Vagina (tissue), 2 donors: ENCODE results near the gene DET1. TPM values are rescaled to one million over a fixed set of nuclear protein-coding genes. Genes with fewer than 3 reads are reported as not detected.
"Not testable (repeated sequence)": the region's sequence is repeated elsewhere in the genome, so short reads cannot be mapped to it uniquely, and the experiment has no call there.

Experiments used
- DNase-seq, 2 donors: peaks; one replicate each; pipeline ENCODE4 v3.0.0-alpha.2; 2017; ENCODE audit errors: extremely low spot score in 2 of 2
- H3K27ac ChIP-seq: fragments of 200-600 bp; sonication (generic); one replicate; pipeline ENCODE4 v1.5.1; 2019
- H3K27me3 ChIP-seq: fragments of 200-600 bp; sonication (generic); one replicate; pipeline ENCODE4 v1.5.1; 2019
- H3K36me3 ChIP-seq, 2 donors: fragments of 200-600 bp; sonication (generic); one replicate each; pipeline ENCODE4 v1.5.1; 2017 to 2019
- H3K4me1 ChIP-seq: fragments of 200-600 bp; sonication (generic); one replicate; pipeline ENCODE4 v1.5.1; 2019
- H3K4me3 ChIP-seq, 2 donors: fragments of 200-600 bp; sonication (generic); 1 replicate in 1 of 2; 2 replicates in 1 of 2; pipeline ENCODE4 v1.5.1; 2016 to 2019
- H3K9me3 ChIP-seq: fragments of 200-600 bp; sonication (generic); one replicate; pipeline ENCODE4 v1.5.1; 2019
- CTCF ChIP-seq, 3 experiments: fragments of 450-650 bp in 2 of 3; fragments of 200-600 bp in 1 of 3; sonication (generic) in 1 of 3; IDR thresholded peaks; one replicate each; pipeline ENCODE4 v1.5.1; 2017 to 2019; ENCODE audit warnings: antibody characterized with exemption in 3 of 3, mild to moderate bottlenecking in 2 of 3, moderate library complexity in 2 of 3
- POLR2A ChIP-seq, 2 donors: fragments of 450-650 bp; IDR thresholded peaks; one replicate each; pipeline ENCODE4 v1.6.1; 2017; ENCODE audit warnings: antibody characterized with exemption in 2 of 2, mild to moderate bottlenecking in 2 of 2, moderate library complexity in 2 of 2
- POLR2AphosphoS5 ChIP-seq, 2 donors: sonication (generic); formaldehyde crosslinking; IDR thresholded peaks; one replicate each; pipeline ENCODE4 v1.9.0; 2017; ENCODE audit warnings: antibody characterized with exemption in 2 of 2, mild to moderate bottlenecking in 2 of 2, low read depth in 1 of 2; ENCODE audit not compliant: insufficient read depth in 1 of 2
- intact Hi-C: fragments of 100-400 bp; cut with DNase I; formaldehyde crosslinking; loops from one replicate; pipeline ENCODE4 v1.15.1; 2023
- total RNA-seq: library from RNA; depleted of rRNA; stranded (reverse); fragments of >200 nt; gene quantifications from one replicate; pipeline ENCODE4 v1.2.3, GENCODE V29; 2016

The DET1 gene
- total RNA-seq, 1 donor from 2014 or later: 5.6 TPM

- intact Hi-C loops: no loop called here
- TF ChIP-seq CTCF (IDR thresholded peaks at IDR 0.05): no peak
- no peak for TF ChIP-seq POLR2AphosphoS5 (IDR thresholded peaks at IDR 0.05; ENCODE audit: insufficient read depth in 1 of 2, low read depth in 1 of 2)
- Histone ChIP-seq H3K36me3 (no peaks in the 10 kb centered on the region), H3K27ac (peak overlapping the region; percentile 60), H3K4me1 (peaks cover 21% of the 10 kb centered on the region), H3K4me3 (no peak overlapping the region), H3K9me3 (no peaks in the 10 kb centered on the region), H3K27me3 (no peaks in the 10 kb centered on the region)
- peak in 1 of 2 donors; percentile 69 for DNase-seq
Observed at GRCh38 chr15:88543065-88543776, 3.3 kb downstream of the DET1 start.

DNA sequence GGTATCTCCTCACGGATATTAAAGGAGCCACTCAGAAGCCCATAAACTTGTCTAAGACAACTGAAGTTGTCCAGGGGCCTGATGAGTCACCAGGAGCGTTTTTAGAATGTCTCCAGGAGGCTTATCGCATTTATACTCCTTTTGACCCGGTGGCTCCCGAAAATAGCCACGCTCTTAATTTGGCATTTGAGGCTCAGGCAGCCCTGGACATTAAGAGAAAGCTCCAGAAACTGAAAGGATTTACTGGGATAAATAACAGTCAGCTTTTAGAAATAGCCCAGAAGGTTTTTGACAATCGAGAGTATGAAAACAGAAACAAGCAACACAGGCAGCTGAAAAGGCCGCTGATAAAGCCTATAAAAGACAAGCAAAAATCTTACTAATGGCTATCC lies 4.1 kb downstream of the DET1 start:
- H3K27ac ChIP-seq: peak overlapping the region; percentile 60
- no peak overlapping the region for H3K4me3 ChIP-seq
- H3K36me3 ChIP-seq: no peaks in the 10 kb centered on the region
- intact Hi-C loops: no loop called here
- TF ChIP-seq CTCF (IDR thresholded peaks at IDR 0.05): no peak
- no peak for TF ChIP-seq POLR2AphosphoS5 (IDR thresholded peaks at IDR 0.05; ENCODE audit: insufficient read depth in 1 of 2, low read depth in 1 of 2)
- TF ChIP-seq POLR2A (IDR thresholded peaks at IDR 0.05): no peak
- no peak for DNase-seq
- H3K9me3 ChIP-seq: no peaks in the 10 kb centered on the region
- peaks cover 21% of the 10 kb centered on the region for H3K4me1 ChIP-seq
- H3K27me3 ChIP-seq: no peaks in the 10 kb centered on the region

GRCh38 chr15:88541709-88542341 lies 4.7 kb downstream of the DET1 start:
- H3K27ac ChIP-seq: peak overlapping the region; percentile 60
- no peak for TF ChIP-seq CTCF (IDR thresholded peaks at IDR 0.05)
- TF ChIP-seq POLR2AphosphoS5 (IDR thresholded peaks at IDR 0.05; ENCODE audit: insufficient read depth in 1 of 2, low read depth in 1 of 2): no peak
- no peak for TF ChIP-seq POLR2A (IDR thresholded peaks at IDR 0.05)
- H3K4me3 ChIP-seq: no peak overlapping the region
- no peaks in the 10 kb centered on the region for H3K27me3 ChIP-seq
- peaks cover 21% of the 10 kb centered on the region for H3K4me1 ChIP-seq
- no peaks in the 10 kb centered on the region for H3K36me3 ChIP-seq
- intact Hi-C loops: no loop called here
- peak in 1 of 2 donors; percentile 67 for DNase-seq
- no peaks in the 10 kb centered on the region for H3K9me3 ChIP-seq

DNA sequence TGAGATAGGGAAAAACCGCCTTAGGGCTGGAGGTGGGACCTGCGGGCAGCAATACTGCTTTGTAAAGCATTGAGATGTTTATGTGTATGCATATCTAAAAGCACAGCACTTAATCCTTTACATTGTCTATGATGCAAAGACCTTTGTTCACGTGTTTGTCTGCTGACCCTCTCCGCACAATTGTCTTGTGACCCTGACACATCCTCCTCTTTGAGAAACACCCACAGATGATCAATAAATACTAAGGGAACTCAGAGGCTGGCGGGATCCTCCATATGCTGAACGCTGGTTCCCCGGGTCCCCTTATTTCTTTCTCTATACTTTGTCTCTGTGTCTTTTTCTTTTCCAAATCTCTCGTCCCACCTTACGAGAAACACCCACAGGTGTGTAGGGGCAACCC lies 5.4 kb downstream of the DET1 start:
- H3K36me3 ChIP-seq, H3K27ac ChIP-seq, H3K4me3 ChIP-seq, H3K9me3 ChIP-seq, intact Hi-C loops, DNase-seq, H3K27me3 ChIP-seq: not testable (repeated sequence)
- H3K4me1 ChIP-seq: peaks cover 21% of the 10 kb centered on the region

GRCh38 chr15:88540350-88540749 lies 6.1 kb downstream of the DET1 start:
- H3K9me3 ChIP-seq, intact Hi-C loops, H3K27me3 ChIP-seq, H3K4me3 ChIP-seq, H3K36me3 ChIP-seq, H3K27ac ChIP-seq, DNase-seq: not testable (repeated sequence)
- peaks cover 18% of the 10 kb centered on the region for H3K4me1 ChIP-seq

- Histone ChIP-seq H3K9me3 (no peaks in the 10 kb centered on the region), H3K4me3 (no peak overlapping the region), H3K36me3 (no peaks in the 10 kb centered on the region), H3K27ac (no peak overlapping the region), H3K4me1 (peaks cover 16% of the 10 kb centered on the region), H3K27me3 (no peaks in the 10 kb centered on the region)
- DNase-seq: no peak
- intact Hi-C loops: no loop called here
- TF ChIP-seq POLR2A (IDR thresholded peaks at IDR 0.05) (no peak), CTCF (IDR thresholded peaks at IDR 0.05) (no peak)
Observed at GRCh38 chr15:88539441-88539840, 7.0 kb downstream of the DET1 start.
